ENCODE data around the gene JMJD1C. TPM values are rescaled to one million over a fixed set of nuclear protein-coding genes. Genes with fewer than 3 reads are reported as not detected.

The JMJD1C gene
- total RNA-seq, 1 experiment from 2014 or later, result 67.6 TPM

DNA sequence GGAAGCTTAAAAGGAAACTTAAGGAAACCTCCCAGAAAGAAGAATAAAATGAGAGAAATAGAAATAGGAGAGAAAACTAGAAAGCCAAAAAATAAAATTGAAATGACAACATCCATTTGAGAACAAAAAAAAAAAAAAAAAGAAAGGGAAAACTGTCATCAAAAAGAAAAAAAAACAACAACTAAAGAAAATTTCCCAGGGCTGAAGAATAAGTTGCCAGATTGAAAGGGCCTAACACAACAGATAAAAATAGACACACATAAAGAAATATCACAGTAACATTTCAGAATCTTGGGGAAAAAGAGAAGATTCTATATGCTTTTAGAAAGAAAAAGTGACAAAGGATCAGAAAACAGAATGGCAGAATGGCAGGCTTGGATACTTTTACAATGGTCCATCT lies 157.1 kb downstream of the JMJD1C start:
- H3K27ac Mint-ChIP-seq (ENCODE audit: unreplicated experiment), result no peak overlapping the region
- no peak for DNase-seq
- no peaks in the 10 kb centered on the region for H3K9me3 Mint-ChIP-seq (ENCODE audit: low read depth, unreplicated experiment)
- no peak overlapping the region for H3K4me3 Mint-ChIP-seq (ENCODE audit: low read depth, unreplicated experiment)
- H3K27me3 Mint-ChIP-seq (ENCODE audit: unreplicated experiment), result no peaks in the 10 kb centered on the region
- no peaks in the 10 kb centered on the region for H3K4me1 Mint-ChIP-seq (ENCODE audit: low read depth, unreplicated experiment)
- TF ChIP-seq, protein P1, sequence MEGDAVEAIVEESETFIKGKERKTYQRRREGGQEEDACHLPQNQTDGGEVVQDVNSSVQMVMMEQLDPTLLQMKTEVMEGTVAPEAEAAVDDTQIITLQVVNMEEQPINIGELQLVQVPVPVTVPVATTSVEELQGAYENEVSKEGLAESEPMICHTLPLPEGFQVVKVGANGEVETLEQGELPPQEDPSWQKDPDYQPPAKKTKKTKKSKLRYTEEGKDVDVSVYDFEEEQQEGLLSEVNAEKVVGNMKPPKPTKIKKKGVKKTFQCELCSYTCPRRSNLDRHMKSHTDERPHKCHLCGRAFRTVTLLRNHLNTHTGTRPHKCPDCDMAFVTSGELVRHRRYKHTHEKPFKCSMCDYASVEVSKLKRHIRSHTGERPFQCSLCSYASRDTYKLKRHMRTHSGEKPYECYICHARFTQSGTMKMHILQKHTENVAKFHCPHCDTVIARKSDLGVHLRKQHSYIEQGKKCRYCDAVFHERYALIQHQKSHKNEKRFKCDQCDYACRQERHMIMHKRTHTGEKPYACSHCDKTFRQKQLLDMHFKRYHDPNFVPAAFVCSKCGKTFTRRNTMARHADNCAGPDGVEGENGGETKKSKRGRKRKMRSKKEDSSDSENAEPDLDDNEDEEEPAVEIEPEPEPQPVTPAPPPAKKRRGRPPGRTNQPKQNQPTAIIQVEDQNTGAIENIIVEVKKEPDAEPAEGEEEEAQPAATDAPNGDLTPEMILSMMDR (IDR thresholded peaks at IDR 0.05; ENCODE audit: unreplicated experiment), result no peak
- CTCF ChIA-PET, result interaction anchor here (0.9 kb wide), 1 partner anchor 357 kb away, joined by 6 read pairs; no protein-coding TSS in a partner anchor
- intact Hi-C loops (cut with micrococcal nuclease; ENCODE audit: unreplicated experiment), result no loop called here
- BruUV-seq (replicated peaks), result no TSS peak
- H3K36me3 Mint-ChIP-seq (ENCODE audit: insufficient read depth, unreplicated experiment), result no peaks in the 10 kb centered on the region

- CTCF ChIA-PET, result no interaction called here
- TF ChIP-seq, protein P1 (IDR thresholded peaks at IDR 0.05; ENCODE audit: unreplicated experiment), result no peak
- BruUV-seq (replicated peaks), result no TSS peak
- DNase-seq, result no peak
- intact Hi-C loops (cut with micrococcal nuclease; ENCODE audit: unreplicated experiment), result no loop called here
- no peak overlapping the region for H3K4me3 Mint-ChIP-seq (ENCODE audit: low read depth, unreplicated experiment)
- H3K9me3 Mint-ChIP-seq (ENCODE audit: low read depth, unreplicated experiment), result no peaks in the 10 kb centered on the region
- H3K4me1 Mint-ChIP-seq (ENCODE audit: low read depth, unreplicated experiment), result peaks cover 7% of the 10 kb centered on the region
- no peaks in the 10 kb centered on the region for H3K27me3 Mint-ChIP-seq (ENCODE audit: unreplicated experiment)
- H3K27ac Mint-ChIP-seq (ENCODE audit: unreplicated experiment), result no peak overlapping the region
- H3K36me3 Mint-ChIP-seq (ENCODE audit: insufficient read depth, unreplicated experiment), result no peaks in the 10 kb centered on the region
These were observed 161.6 kb downstream of the JMJD1C start for GRCh38 chr10:63304146-63304545.

- Mint-ChIP-seq H3K4me3 (ENCODE audit: low read depth, unreplicated experiment) (no peak overlapping the region), H3K36me3 (ENCODE audit: insufficient read depth, unreplicated experiment) (no peaks in the 10 kb centered on the region), H3K27ac (ENCODE audit: unreplicated experiment) (no peak overlapping the region), H3K27me3 (ENCODE audit: unreplicated experiment) (no peaks in the 10 kb centered on the region), H3K9me3 (ENCODE audit: low read depth, unreplicated experiment) (no peaks in the 10 kb centered on the region), H3K4me1 (ENCODE audit: low read depth, unreplicated experiment) (peaks cover 7% of the 10 kb centered on the region)
- intact Hi-C loops (cut with micrococcal nuclease; ENCODE audit: unreplicated experiment), result no loop called here
- TF ChIP-seq, protein P1 (IDR thresholded peaks at IDR 0.05; ENCODE audit: unreplicated experiment), result no peak
- CTCF ChIA-PET, result no interaction called here
- no TSS peak for BruUV-seq (replicated peaks)
- no peak for DNase-seq
These were observed 165.0 kb downstream of the JMJD1C start for GRCh38 chr10:63300801-63301200.

DNA sequence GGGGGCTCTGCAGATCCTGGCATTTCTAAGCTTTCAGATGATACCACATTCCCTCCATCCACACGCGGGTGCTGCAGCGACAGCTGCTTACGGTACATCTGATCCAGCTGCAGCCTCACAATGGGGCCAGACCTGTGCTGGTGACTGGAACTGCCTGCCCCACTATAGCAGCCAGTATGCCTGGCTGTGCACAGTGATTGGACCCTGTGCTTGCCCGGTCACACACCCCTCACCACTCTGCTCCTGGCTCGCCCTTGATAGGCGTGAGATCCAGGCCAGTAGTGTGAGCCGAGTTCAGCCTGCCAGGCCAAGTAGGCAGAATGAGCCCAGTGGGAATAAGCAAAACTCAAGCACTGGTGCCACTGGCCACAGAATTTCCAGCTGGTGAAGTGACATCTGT lies 167.8 kb downstream of the JMJD1C start:
- Mint-ChIP-seq H3K4me3 (ENCODE audit: low read depth, unreplicated experiment) (no peak overlapping the region), H3K27ac (ENCODE audit: unreplicated experiment) (no peak overlapping the region), H3K27me3 (ENCODE audit: unreplicated experiment) (no peaks in the 10 kb centered on the region), H3K4me1 (ENCODE audit: low read depth, unreplicated experiment) (peaks cover 2% of the 10 kb centered on the region), H3K36me3 (ENCODE audit: insufficient read depth, unreplicated experiment) (no peaks in the 10 kb centered on the region), H3K9me3 (ENCODE audit: low read depth, unreplicated experiment) (no peaks in the 10 kb centered on the region)
- intact Hi-C loops (cut with micrococcal nuclease; ENCODE audit: unreplicated experiment), result no loop called here
- TF ChIP-seq, protein P1 (IDR thresholded peaks at IDR 0.05; ENCODE audit: unreplicated experiment), result no peak
- CTCF ChIA-PET, result no interaction called here
- BruUV-seq (replicated peaks), result no TSS peak
- DNase-seq, result no peak
